ENCODE measurements around the gene GIMAP6. TPM values are rescaled to one million over a fixed set of nuclear protein-coding genes. Genes with fewer than 3 reads are reported as not detected.
"Not testable (repeated sequence)": the region's sequence is repeated elsewhere in the genome, so short reads cannot be mapped to it uniquely, and the experiment has no call there.

Gene GIMAP6
- total RNA-seq, 1 donor from 2014 or later: not detected

DNA sequence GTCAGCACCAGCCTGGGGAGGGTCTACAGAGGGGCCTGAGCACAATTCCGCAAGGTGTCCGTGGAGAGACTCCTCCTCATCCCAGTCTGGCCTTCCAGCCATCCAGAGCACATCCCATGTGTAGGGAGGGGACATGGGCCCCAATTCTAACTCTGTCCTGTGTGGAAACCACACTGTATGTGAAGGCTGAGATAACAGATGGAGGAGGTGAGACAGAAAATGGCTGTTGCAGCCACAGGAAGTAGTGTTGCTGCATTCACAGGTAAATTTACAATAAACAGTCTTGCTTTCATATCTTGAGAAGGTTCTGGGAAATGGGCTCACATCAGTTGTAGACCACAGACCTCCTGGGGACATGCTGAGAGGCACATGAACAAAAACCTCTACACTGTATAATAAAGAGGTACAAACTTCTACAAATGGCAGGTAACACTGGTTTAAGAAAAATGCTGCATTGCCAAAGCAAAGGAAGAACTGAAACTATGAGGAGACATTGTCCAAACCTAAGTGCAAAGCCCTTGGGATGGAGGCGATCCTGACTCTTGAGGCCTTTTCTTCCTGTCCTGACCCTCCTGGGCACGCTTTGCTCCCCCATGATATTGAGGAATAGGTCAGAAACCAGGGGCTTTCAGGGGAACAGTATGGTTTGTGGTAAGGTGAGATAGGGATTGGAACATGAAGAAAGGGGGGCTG is 31.8 kb upstream of the GIMAP6 start:
- Mint-ChIP-seq H3K27me3 (ENCODE audit: unreplicated experiment) (no peaks in the 10 kb centered on the region), H3K4me3 (ENCODE audit: unreplicated experiment) (no peak overlapping the region), H3K4me1 (ENCODE audit: unreplicated experiment) (no peaks in the 10 kb centered on the region), H3K27ac (ENCODE audit: unreplicated experiment) (no peak overlapping the region), H3K9me3 (ENCODE audit: unreplicated experiment) (peaks cover 8% of the 10 kb centered on the region), H3K36me3 (ENCODE audit: unreplicated experiment) (no peaks in the 10 kb centered on the region)
- TF ChIP-seq, protein P1, sequence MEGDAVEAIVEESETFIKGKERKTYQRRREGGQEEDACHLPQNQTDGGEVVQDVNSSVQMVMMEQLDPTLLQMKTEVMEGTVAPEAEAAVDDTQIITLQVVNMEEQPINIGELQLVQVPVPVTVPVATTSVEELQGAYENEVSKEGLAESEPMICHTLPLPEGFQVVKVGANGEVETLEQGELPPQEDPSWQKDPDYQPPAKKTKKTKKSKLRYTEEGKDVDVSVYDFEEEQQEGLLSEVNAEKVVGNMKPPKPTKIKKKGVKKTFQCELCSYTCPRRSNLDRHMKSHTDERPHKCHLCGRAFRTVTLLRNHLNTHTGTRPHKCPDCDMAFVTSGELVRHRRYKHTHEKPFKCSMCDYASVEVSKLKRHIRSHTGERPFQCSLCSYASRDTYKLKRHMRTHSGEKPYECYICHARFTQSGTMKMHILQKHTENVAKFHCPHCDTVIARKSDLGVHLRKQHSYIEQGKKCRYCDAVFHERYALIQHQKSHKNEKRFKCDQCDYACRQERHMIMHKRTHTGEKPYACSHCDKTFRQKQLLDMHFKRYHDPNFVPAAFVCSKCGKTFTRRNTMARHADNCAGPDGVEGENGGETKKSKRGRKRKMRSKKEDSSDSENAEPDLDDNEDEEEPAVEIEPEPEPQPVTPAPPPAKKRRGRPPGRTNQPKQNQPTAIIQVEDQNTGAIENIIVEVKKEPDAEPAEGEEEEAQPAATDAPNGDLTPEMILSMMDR (IDR thresholded peaks at IDR 0.05): no peak
- DNase-seq (ENCODE audit: extremely low spot score, unreplicated experiment): no peak

DNA sequence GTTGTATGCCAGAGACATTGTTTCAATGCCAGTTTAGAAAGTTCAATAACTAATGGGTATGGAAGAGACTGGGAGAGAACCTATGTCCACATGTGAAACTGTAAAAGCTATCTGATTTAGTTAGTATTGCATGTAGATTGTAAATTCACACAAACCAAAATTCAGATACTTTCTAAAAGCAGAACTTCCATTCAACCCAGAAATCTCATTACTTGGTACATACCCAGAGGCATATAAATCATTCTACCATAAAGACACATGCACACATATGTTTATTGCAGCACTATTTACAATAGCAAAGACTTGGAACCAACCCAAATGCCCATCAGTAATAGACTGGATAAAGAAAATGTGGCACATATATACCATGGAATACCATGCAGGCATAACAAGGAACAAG is 30.6 kb upstream of the GIMAP6 start:
- H3K27ac Mint-ChIP-seq (ENCODE audit: unreplicated experiment); H3K36me3 Mint-ChIP-seq (ENCODE audit: unreplicated experiment); DNase-seq (ENCODE audit: extremely low spot score, unreplicated experiment); H3K4me3 Mint-ChIP-seq (ENCODE audit: unreplicated experiment); H3K9me3 Mint-ChIP-seq (ENCODE audit: unreplicated experiment); H3K4me1 Mint-ChIP-seq (ENCODE audit: unreplicated experiment); H3K27me3 Mint-ChIP-seq (ENCODE audit: unreplicated experiment): not testable (repeated sequence)

DNA sequence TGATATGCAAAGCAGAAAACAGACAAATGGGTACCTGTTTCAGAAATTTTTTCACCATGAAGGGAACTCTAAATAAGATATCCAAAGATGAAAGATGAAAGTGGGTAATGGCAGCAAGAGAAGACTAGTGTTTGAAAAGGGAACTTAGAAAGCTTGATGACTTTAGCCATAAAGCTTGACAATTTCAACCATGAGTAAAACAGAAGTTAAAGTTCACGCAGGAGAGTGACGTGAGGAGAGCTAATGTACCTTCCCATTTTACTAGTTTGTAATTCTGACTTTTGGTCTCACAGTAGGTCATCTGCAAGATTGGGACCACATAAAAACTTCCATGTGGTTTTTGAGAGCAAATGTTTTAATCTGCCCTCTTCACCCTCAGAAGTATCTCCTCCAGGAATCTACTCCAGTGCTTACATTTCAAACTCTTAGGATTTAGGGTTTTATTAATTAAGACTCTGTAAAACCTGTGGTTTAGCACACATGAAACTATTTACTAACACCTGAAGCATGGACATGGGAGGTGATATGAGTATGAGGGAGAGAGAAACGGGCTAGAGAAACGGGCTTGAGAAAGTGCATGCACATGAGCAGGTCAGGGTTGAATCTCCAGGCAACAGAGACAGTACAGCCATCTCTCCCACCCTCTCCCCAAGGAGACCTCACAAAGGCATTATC is 28.9 kb upstream of the GIMAP6 start:
- Mint-ChIP-seq H3K9me3 (ENCODE audit: unreplicated experiment) (peaks cover 4% of the 10 kb centered on the region), H3K4me1 (ENCODE audit: unreplicated experiment) (no peaks in the 10 kb centered on the region), H3K36me3 (ENCODE audit: unreplicated experiment) (no peaks in the 10 kb centered on the region), H3K27ac (ENCODE audit: unreplicated experiment) (no peak overlapping the region), H3K27me3 (ENCODE audit: unreplicated experiment) (no peaks in the 10 kb centered on the region), H3K4me3 (ENCODE audit: unreplicated experiment) (no peak overlapping the region)
- DNase-seq (ENCODE audit: extremely low spot score, unreplicated experiment): no peak
- TF ChIP-seq, protein P1 (IDR thresholded peaks at IDR 0.05): no peak

DNA sequence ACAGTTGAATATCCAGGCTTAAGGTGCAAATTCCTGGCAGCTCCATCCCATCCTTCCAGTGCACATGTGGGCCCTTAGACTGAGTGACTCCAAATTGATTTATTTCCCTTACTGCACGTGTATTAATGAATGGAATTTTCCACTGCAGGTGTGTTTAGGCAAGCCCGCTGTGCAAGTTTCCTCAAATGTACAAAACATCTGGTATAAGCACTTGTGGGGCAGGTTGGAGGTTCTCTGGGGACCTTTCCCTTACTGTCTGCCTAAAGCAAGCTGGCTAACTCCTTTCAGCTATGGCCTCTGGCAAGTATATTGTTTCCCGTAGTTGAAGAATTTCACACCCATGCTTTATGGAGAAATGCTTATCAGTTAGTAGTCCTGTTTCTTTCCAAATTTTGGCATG is 25.3 kb upstream of the GIMAP6 start:
- no peaks in the 10 kb centered on the region for H3K27me3 Mint-ChIP-seq (ENCODE audit: unreplicated experiment)
- H3K36me3 Mint-ChIP-seq (ENCODE audit: unreplicated experiment): no peaks in the 10 kb centered on the region
- no peak overlapping the region for H3K27ac Mint-ChIP-seq (ENCODE audit: unreplicated experiment)
- no peak for DNase-seq (ENCODE audit: extremely low spot score, unreplicated experiment)
- no peak overlapping the region for H3K4me3 Mint-ChIP-seq (ENCODE audit: unreplicated experiment)
- peaks cover 5% of the 10 kb centered on the region for H3K9me3 Mint-ChIP-seq (ENCODE audit: unreplicated experiment)
- TF ChIP-seq, protein P1 (IDR thresholded peaks at IDR 0.05): no peak
- no peaks in the 10 kb centered on the region for H3K4me1 Mint-ChIP-seq (ENCODE audit: unreplicated experiment)

DNA sequence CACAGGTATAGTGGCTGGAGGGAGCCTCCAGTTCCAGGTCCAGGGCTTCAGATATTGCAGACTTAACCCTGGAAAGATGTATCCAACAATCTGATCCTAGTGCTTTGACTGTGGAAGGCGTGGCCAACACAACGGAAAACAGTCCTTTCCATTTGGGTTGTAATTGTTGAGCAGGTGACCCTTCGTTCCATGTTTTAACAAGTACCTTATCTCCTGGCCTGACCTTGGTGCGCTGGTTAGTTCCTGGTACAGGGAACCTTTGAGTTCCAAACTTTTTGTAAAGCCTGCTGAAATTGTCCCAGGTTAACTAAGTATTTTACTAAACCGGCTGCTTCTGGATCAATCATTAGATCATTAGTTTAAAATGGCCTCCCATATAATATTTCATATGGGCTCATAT is 23.9 kb upstream of the GIMAP6 start:
- TF ChIP-seq, protein P1 (IDR thresholded peaks at IDR 0.05): no peak
- Mint-ChIP-seq H3K9me3 (ENCODE audit: unreplicated experiment) (peaks cover 12% of the 10 kb centered on the region), H3K4me3 (ENCODE audit: unreplicated experiment) (no peak overlapping the region), H3K27ac (ENCODE audit: unreplicated experiment) (no peak overlapping the region), H3K36me3 (ENCODE audit: unreplicated experiment) (no peaks in the 10 kb centered on the region), H3K27me3 (ENCODE audit: unreplicated experiment) (no peaks in the 10 kb centered on the region), H3K4me1 (ENCODE audit: unreplicated experiment) (no peaks in the 10 kb centered on the region)
- DNase-seq (ENCODE audit: extremely low spot score, unreplicated experiment): no peak
